K562 treated with DMSO at 1 percent for 4 hours (cell line): Measurements from ENCODE around the gene PRMT3. TPM values are rescaled to one million over a fixed set of nuclear protein-coding genes. Genes with fewer than 3 reads are reported as not detected.

Source experiments
- total RNA-seq: library from RNA; unstranded; fragments of 300-600 nt; gene quantifications from 2 replicates; pipeline ENCODE4 v1.2.3, GENCODE V29; 2022; ENCODE audit not compliant: insufficient read depth

Gene PRMT3
- total RNA-seq, result 13.3 and 16.8 TPM in 2 replicates

DNA sequence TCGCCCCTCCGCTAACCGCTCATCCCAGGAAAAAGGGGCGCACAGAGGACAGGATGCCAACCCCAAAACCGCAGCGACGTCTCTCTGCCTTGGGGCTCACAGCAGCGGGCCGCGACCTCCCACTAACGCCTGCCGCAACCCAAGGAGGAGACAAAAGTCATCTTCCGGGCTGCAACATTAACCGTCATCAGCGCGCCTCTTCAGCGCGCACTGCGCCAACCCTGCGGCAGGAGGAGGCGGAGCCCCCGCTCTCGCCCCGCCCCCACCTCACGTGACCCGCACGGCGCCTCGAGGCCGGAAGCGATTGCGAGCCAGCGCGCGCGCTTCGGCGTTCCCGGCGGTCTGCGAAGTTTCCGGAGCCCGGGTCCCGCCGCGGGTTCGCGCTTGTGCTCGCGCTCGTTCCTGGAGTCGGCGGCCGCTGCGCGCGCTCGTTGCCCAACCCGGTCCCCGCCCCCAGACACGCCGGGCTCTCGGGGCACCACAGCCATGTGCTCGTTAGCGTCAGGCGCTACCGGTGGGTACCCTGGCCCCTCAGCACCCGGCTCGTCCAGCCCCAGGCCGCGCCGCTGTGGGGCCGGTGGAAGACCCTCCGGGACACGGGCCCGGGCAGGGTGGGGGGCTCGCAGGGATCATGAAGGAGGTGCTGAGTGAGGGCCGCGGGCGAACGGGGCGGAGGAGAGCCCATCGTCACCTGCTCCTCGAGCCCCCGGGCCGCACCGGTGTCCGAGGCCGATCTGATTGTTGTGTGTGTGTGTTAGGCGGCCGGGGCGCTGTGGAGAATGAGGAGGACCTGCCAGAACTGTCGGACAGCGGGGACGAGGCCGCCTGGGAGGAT lies at the start of gene PRMT3:
PRMT3 (plus strand) TSS at position 456 of the 835 bp plus-strand sequence; CDS start at position 487, 31 bp downstream.

DNA sequence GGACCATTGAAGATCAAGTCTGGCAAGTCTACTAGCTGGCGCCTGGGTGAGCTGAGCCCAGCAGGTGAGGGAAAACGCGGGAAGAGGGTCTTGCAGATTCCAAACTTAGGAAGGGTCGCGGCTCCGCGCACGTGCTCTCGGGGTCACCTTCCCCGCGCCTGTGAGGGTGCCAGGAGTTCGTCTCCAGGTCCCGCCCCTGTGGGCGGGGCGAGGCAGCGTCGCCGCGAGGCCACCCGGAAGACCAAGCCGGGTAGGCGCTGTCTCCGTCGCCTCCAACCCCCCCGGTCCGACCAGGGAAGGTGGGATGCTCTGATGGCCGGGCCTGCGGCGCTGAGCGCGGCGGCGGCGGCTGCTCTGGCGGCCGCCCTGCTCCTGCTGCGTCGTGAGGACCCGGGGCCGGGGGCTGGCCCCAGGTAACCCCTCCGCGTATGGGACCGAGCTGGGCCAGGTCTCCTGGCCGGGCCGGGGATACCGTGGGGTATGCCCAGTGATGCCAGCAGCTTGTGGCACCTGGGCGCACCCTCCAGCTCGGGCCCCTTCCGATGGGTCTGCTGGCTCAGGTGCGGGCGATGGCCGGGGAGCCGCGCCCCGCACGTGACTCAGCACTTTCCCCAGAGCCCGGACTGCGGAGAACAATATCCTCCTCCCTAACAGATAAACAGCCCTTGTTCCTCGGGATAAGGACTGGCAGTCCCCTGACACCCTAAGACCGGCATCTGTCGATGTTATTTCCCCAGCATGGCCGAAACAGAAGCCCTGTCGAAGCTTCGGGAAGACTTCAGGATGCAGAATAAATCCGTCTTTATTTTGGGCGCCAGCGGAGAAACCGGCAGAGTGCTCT lies 23.8 kb upstream of the PRMT3 start, which contains the start of gene HTATIP2:
HTATIP2 (plus strand) TSS at position 215 of the 841 bp plus-strand sequence; CDS start at position 739, 524 bp downstream.

Other genes with a start within 250 kb of the PRMT3 start
- not detected in 2 replicates for gene DBX1, start 227.2 kb upstream of the PRMT3 start, total RNA-seq
- gene HTATIP2, start 24.0 kb upstream of the PRMT3 start, total RNA-seq, result 83.0 and 83.4 TPM in 2 replicates
- not detected in 2 replicates for gene SLC6A5, start 211.9 kb downstream of the PRMT3 start, total RNA-seq